Liver (tissue), 9 donors: Measurements from ENCODE around the gene HEPACAM2. TPM values are rescaled to one million over a fixed set of nuclear protein-coding genes. Genes with fewer than 3 reads are reported as not detected.

Experiments used
- DNase-seq: peaks from one replicate; pipeline ENCODE4 v3.0.0-alpha.2; 2017; ENCODE audit warnings: low spot score
- H3K27ac ChIP-seq, 2 donors: one replicate each; pipeline ENCODE4 v1.7.0; 2013; ENCODE audit warnings: inconsistent platforms in 2 of 2, low read length in 2 of 2, control low read depth in 1 of 2, low read depth in 1 of 2, mild to moderate bottlenecking in 1 of 2
- H3K27me3 ChIP-seq, 4 donors: one replicate each; pipeline versions ENCODE4 v1.6.1 to v1.7.0; 2013; ENCODE audit warnings: low read length in 3 of 4, inconsistent platforms in 1 of 4, mild to moderate bottlenecking in 1 of 4, moderate library complexity in 1 of 4; ENCODE audit not compliant: control insufficient read depth in 4 of 4, insufficient read depth in 4 of 4
- H3K36me3 ChIP-seq, 4 donors: one replicate each; pipeline versions ENCODE4 v1.6.1 to v1.7.0; 2013; ENCODE audit warnings: low read length in 3 of 4, mild to moderate bottlenecking in 3 of 4, low read depth in 1 of 4, moderate library complexity in 1 of 4; ENCODE audit not compliant: control insufficient read depth in 4 of 4, insufficient read depth in 3 of 4
- H3K4me1 ChIP-seq, 4 donors: one replicate each; pipeline versions ENCODE4 v1.6.1 to v1.7.0; 2013; ENCODE audit warnings: low read length in 3 of 4, mild to moderate bottlenecking in 3 of 4, moderate library complexity in 1 of 4; ENCODE audit not compliant: control insufficient read depth in 4 of 4, insufficient read depth in 4 of 4
- H3K4me3 ChIP-seq, 3 donors: one replicate each; pipeline versions ENCODE4 v1.6.1 to v1.7.0; 2013; ENCODE audit warnings: low read length in 3 of 3, control low read depth in 1 of 3, low read depth in 1 of 3, mild to moderate bottlenecking in 1 of 3
- H3K9ac ChIP-seq, 2 donors: one replicate each; pipeline ENCODE4 v1.7.0; 2013; ENCODE audit warnings: low read length in 2 of 2, mild to moderate bottlenecking in 2 of 2, moderate library complexity in 2 of 2, control low read depth in 1 of 2, low read depth in 1 of 2
- H3K9me3 ChIP-seq, 4 donors: one replicate each; pipeline versions ENCODE4 v1.6.1 to v1.7.0; 2013; ENCODE audit warnings: low read length in 3 of 4; ENCODE audit not compliant: control insufficient read depth in 4 of 4
- GABPA ChIP-seq, 2 donors: IDR thresholded peaks in 1 of 2; conservative IDR thresholded peaks in 1 of 2; 2 replicates each; pipeline ENCODE4 v1.6.1; 2016; ENCODE audit warnings: antibody characterized with exemption in 2 of 2, mild to moderate bottlenecking in 1 of 2, moderate library complexity in 1 of 2
- HNF4A ChIP-seq, 2 donors: conservative IDR thresholded peaks; 2 replicates each; pipeline ENCODE4 v1.6.1; 2016; ENCODE audit warnings: antibody characterized with exemption in 2 of 2, mild to moderate bottlenecking in 2 of 2
- HNF4G ChIP-seq: IDR thresholded peaks from 2 replicates; pipeline ENCODE4 v1.6.1; 2016; ENCODE audit warnings: antibody characterized with exemption
- TAF1 ChIP-seq: conservative IDR thresholded peaks from 2 replicates; pipeline ENCODE4 v1.6.1; 2016; ENCODE audit warnings: antibody characterized with exemption, mild to moderate bottlenecking
- WGBS: extraction: QIAGEN DNeasy Blood & Tissue Kit; methylation state at CpG from one replicate; pipeline ENCODE4 v1.1.7; 2013; 5-methylcytosine and 5-hydroxymethylcytosine counted together
- polyA plus RNA-seq, 2 donors: library from polyadenylated mRNA; stranded (reverse) in 1 of 2; unstranded in 1 of 2; fragments of 200-250 nt in 1 of 2; fragments of >200 nt in 1 of 2; fragmentation: Nextera tagmentation in 1 of 2; extraction: Ambion mirVana in 1 of 2; gene quantifications; one replicate each; pipeline versions ENCODE4 v1.2.1 to v1.2.3, GENCODE V29; 2013 to 2015
- total RNA-seq, 2 donors: library from RNA; depleted of rRNA; stranded (reverse); fragments of >200 nt; gene quantifications; one replicate each; pipeline ENCODE4 v1.2.3, GENCODE V29; 2014
- TF ChIP-seq, protein P1 (sequence below): IDR thresholded peaks from 2 replicates; pipeline ENCODE4 v1.6.1; 2016; ENCODE audit warnings: antibody characterized with exemption
- TF ChIP-seq, protein P2 (sequence below): IDR thresholded peaks from 2 replicates; pipeline ENCODE4 v1.6.1; 2016; ENCODE audit warnings: antibody characterized with exemption
- TF ChIP-seq, protein P3 (sequence below): IDR thresholded peaks from 2 replicates; pipeline ENCODE4 v1.6.1; 2016; ENCODE audit warnings: antibody characterized with exemption
- TF ChIP-seq, protein P4 (sequence below): fragments of 150-350 bp; IDR thresholded peaks from 2 replicates; pipeline ENCODE4 v1.5.1; 2017; ENCODE audit warnings: improper control_type of control experiment, low read depth, low read length; ENCODE audit not compliant: missing input control
- donor health status: healthy.
- donor health status: healthy.
- donor health status: healthy.
- donor health status: healthy.
- donor health status: healthy.

HEPACAM2 gene
- total and polyA plus RNA-seq, 4 donors: 4.4 TPM; not detected in 3

DNA sequence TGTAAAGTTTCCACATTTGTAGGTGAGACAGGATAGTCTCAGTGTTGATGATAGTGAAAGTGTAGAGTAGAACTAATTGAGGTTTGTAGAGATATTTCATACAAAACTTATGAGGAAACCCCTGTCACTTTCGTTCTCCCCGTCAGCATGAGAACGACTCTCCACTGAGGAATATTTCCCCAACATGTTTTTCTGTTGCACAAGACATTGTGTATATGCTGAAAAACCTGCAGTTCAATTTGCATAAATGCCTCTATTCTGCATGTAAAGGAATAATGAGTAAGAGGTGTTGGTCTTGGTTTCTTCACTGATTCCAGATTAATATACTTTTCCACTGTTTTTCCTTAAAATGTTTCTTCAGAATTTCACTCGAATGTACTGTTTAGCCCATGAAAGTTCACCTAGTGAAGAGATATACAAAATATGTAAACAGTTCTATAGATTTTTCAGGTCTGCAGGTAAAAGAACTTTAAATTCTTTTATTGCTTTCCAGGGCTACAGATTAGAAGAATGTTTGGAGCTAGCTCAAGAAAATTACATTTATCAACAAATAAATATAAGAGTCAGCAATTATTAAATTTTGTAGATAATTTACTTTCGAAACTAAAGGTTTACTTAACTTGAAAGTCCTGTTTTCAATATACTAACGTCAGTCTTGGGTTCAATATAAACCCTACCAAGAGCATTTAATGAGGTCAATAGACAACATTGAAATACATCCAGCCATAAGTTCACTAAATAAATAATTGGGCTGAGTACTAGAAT, 37.2 kb downstream of the HEPACAM2 start:
- 62% methylated on average over 6 of the region's 6 CpGs for WGBS
- H3K4me1 ChIP-seq: no peaks in the 10 kb centered on the region
- no peak overlapping the region for H3K9ac ChIP-seq
- H3K4me3 ChIP-seq: no peak overlapping the region
- DNase-seq: no peak
- TF ChIP-seq, protein P1, sequence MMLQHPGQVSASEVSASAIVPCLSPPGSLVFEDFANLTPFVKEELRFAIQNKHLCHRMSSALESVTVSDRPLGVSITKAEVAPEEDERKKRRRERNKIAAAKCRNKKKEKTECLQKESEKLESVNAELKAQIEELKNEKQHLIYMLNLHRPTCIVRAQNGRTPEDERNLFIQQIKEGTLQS: no peak
- TF ChIP-seq, protein P2, sequence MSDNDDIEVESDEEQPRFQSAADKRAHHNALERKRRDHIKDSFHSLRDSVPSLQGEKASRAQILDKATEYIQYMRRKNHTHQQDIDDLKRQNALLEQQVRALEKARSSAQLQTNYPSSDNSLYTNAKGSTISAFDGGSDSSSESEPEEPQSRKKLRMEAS: no peak
- no peak for TF ChIP-seq HNF4G
- H3K9me3 ChIP-seq: no peaks in the 10 kb centered on the region
- H3K27me3 ChIP-seq: peaks cover 0 to 10% (median 0%) of the 10 kb centered on the region in 4 donors
- H3K36me3 ChIP-seq: no peaks in the 10 kb centered on the region
- no peak overlapping the region for H3K27ac ChIP-seq

DNA sequence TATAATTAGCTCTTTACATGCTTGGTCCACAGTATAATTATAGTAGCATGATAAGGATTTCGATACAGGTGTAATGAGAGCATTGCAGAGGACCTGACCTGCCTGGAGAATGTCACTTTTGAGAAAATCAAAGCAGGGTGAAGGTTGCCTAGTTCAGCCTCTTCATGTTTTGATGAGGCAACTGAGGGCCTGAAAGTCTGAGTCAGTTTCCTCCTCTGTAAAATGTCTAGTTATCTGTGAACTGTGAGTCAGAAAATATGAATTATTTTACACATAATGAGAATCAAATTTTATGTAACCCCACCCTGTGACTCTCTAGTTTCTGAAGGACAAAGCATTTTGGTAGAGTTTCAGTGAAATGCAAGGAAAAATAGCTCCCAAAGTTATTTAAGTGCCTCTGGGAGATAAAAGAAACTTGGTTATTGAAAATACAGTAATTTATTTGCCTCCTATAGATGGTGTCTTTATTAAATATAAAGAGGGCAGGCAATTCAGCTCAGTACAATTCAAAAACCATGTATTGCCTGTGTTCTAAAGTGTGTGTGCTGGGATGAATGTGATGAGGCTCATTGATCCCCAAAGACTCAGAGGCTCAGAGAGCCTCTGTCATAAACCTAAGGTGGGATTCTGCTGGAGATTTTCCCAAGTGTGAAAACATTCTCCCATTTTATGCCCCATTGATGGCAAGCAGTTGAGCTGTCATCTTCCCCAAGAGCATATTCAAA, 40.8 kb downstream of the HEPACAM2 start:
- TF ChIP-seq, protein P3, sequence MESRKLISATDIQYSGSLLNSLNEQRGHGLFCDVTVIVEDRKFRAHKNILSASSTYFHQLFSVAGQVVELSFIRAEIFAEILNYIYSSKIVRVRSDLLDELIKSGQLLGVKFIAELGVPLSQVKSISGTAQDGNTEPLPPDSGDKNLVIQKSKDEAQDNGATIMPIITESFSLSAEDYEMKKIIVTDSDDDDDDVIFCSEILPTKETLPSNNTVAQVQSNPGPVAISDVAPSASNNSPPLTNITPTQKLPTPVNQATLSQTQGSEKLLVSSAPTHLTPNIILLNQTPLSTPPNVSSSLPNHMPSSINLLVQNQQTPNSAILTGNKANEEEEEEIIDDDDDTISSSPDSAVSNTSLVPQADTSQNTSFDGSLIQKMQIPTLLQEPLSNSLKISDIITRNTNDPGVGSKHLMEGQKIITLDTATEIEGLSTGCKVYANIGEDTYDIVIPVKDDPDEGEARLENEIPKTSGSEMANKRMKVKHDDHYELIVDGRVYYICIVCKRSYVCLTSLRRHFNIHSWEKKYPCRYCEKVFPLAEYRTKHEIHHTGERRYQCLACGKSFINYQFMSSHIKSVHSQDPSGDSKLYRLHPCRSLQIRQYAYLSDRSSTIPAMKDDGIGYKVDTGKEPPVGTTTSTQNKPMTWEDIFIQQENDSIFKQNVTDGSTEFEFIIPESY: no peak
- TF ChIP-seq, protein P4, sequence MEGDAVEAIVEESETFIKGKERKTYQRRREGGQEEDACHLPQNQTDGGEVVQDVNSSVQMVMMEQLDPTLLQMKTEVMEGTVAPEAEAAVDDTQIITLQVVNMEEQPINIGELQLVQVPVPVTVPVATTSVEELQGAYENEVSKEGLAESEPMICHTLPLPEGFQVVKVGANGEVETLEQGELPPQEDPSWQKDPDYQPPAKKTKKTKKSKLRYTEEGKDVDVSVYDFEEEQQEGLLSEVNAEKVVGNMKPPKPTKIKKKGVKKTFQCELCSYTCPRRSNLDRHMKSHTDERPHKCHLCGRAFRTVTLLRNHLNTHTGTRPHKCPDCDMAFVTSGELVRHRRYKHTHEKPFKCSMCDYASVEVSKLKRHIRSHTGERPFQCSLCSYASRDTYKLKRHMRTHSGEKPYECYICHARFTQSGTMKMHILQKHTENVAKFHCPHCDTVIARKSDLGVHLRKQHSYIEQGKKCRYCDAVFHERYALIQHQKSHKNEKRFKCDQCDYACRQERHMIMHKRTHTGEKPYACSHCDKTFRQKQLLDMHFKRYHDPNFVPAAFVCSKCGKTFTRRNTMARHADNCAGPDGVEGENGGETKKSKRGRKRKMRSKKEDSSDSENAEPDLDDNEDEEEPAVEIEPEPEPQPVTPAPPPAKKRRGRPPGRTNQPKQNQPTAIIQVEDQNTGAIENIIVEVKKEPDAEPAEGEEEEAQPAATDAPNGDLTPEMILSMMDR: no peak
- no peak for TF ChIP-seq HNF4A (conservative IDR thresholded peaks at IDR 0.05)
- no peak for DNase-seq
- Histone ChIP-seq H3K27me3 (peaks cover 0 to 9% (median 0%) of the 10 kb centered on the region in 4 donors), H3K36me3 (no peaks in the 10 kb centered on the region), H3K9ac (no peak overlapping the region), H3K9me3 (no peaks in the 10 kb centered on the region), H3K27ac (no peak overlapping the region), H3K4me1 (no peaks in the 10 kb centered on the region), H3K4me3 (no peak overlapping the region)
- WGBS: 50% methylated on average over 1 of the region's 1 CpG

GRCh38 chr7:93179173-93179572, 47.1 kb downstream of the HEPACAM2 start:
- Histone ChIP-seq H3K9me3 (no peaks in the 10 kb centered on the region), H3K4me3 (no peak overlapping the region), H3K36me3 (no peaks in the 10 kb centered on the region), H3K9ac (no peak overlapping the region), H3K27me3 (peaks cover 0 to 7% (median 1%) of the 10 kb centered on the region in 4 donors), H3K27ac (no peak overlapping the region), H3K4me1 (no peaks in the 10 kb centered on the region)
- TF ChIP-seq TAF1 (no peak), GABPA (IDR thresholded peaks at IDR 0.05 in 1 of 2, conservative IDR thresholded peaks at IDR 0.05 in 1 of 2) (no peak)
- no peak for DNase-seq
